Panc1 (cell line): ENCODE results near the gene PLN. TPM values are rescaled to one million over a fixed set of nuclear protein-coding genes. Genes with fewer than 3 reads are reported as not detected.

ENCODE experiments used
- ATAC-seq: fragments of 200-7000 bp; cut with Tn5 transposase; 2 replicates; pipeline ENCODE4 v1.9.1; 2020; ENCODE audit warnings: mild to moderate bottlenecking, moderate library complexity
- BruUV-seq: library from RNA; stranded (reverse); fragments of 400-500 nt; replicated peaks from 2 replicates; lab custom pipeline; 2021; lab: Mats Ljungman, UMichigan
- CTCF ChIA-PET: fragments of 300-600 bp; sonication (Branson Sonifier 250); formaldehyde crosslinking; loops from one replicate; lab custom pipeline; 2022; ENCODE audit warnings: antibody characterized with exemption; lab: Charles Lee
- POLR2A ChIA-PET: fragments of 300-600 bp; sonication (Branson Sonifier 250); formaldehyde crosslinking; loops from one replicate; lab custom pipeline; 2022; ENCODE audit warnings: antibody characterized with exemption; lab: Charles Lee
- DNase-seq: peaks from one replicate; pipeline ENCODE4 v3.0.0-alpha.2; 2010; ENCODE audit warnings: low read depth, low spot score
- H3K27ac ChIP-seq: 2 replicates; pipeline ENCODE4 v1.5.1; 2011; ENCODE audit warnings: mild to moderate bottlenecking, low read length, inconsistent platforms
- H3K27me3 ChIP-seq: fragments of 200-500 bp; sonication (Bioruptor generic); 2 replicates; pipeline ENCODE4 v1.6.0; 2014; ENCODE audit warnings: low read length, inconsistent platforms; ENCODE audit not compliant: control insufficient read depth, insufficient read depth
- H3K36me3 ChIP-seq: fragments of 200-500 bp; sonication (Bioruptor generic); 2 replicates; pipeline ENCODE4 v1.5.1; 2014; ENCODE audit warnings: inconsistent platforms, mild to moderate bottlenecking, low read length, moderate library complexity; ENCODE audit not compliant: control insufficient read depth, insufficient read depth
- H3K4me1 ChIP-seq: 2 replicates; pipeline ENCODE4 v1.5.1; 2011; ENCODE audit warnings: inconsistent platforms, mild to moderate bottlenecking, low read length, moderate library complexity; ENCODE audit not compliant: control insufficient read depth, insufficient read depth
- H3K4me3 ChIP-seq, 2 experiments: 2 replicates each; pipeline ENCODE4 v1.5.1; 2011 to 2012; ENCODE audit warnings: low read depth in 2 of 2, low read length in 2 of 2, mild to moderate bottlenecking in 2 of 2, inconsistent platforms in 1 of 2, moderate library complexity in 1 of 2
- H3K9me3 ChIP-seq: fragments of 200-500 bp; sonication (Bioruptor generic); 2 replicates; pipeline ENCODE4 v1.5.1; 2014; ENCODE audit warnings: low read depth, mild to moderate bottlenecking, inconsistent platforms, low read length, moderate library complexity; ENCODE audit not compliant: control insufficient read depth, insufficient read depth
- CTCF ChIP-seq: fragments of 450-650 bp; IDR thresholded peaks from 2 replicates; pipeline ENCODE4 v1.5.1; 2017; ENCODE audit warnings: mild to moderate bottlenecking
- POLR2AphosphoS5 ChIP-seq: IDR thresholded peaks from 2 replicates; pipeline ENCODE4 v1.6.1; 2012; ENCODE audit warnings: mild to moderate bottlenecking, low read depth, low read length, moderate library complexity
- REST ChIP-seq, 2 experiments: IDR thresholded peaks; 2 replicates each; pipeline ENCODE4 v1.6.1; 2011 to 2012; ENCODE audit warnings: low read depth in 2 of 2, control low read depth in 1 of 2, low read length in 1 of 2, mild to moderate bottlenecking in 1 of 2, moderate library complexity in 1 of 2; ENCODE audit not compliant: insufficient read depth in 1 of 2
- SIN3A ChIP-seq: IDR thresholded peaks from 2 replicates; pipeline ENCODE4 v1.6.1; 2012; ENCODE audit warnings: low read depth, mild to moderate bottlenecking, low read length, moderate library complexity, borderline replicate concordance; ENCODE audit not compliant: insufficient read depth
- TCF7L2 ChIP-seq: IDR thresholded peaks from 2 replicates; pipeline ENCODE4 v1.6.1; 2011; ENCODE audit warnings: mild to moderate bottlenecking, low read depth, low read length, inconsistent platforms
- in situ Hi-C: cut with HindIII; loops from 2 replicates; pipeline ENCODE4 v1.10.0; 2016; ENCODE audit warnings: low sequenced_read_pairs, low pct_unique_long_range_greater_than_20kb
- intact Hi-C: fragments of 100-400 bp; cut with micrococcal nuclease; formaldehyde crosslinking; loops from one replicate; pipeline ENCODE4 v1.10.0; 2022; ENCODE audit not compliant: unreplicated experiment
- total RNA-seq: library from RNA; stranded (reverse); gene quantifications from one replicate; pipeline ENCODE4 v1.2.1, GENCODE V29; 2021; ENCODE audit not compliant: unreplicated experiment

PLN gene
- total RNA-seq, 1 experiment from 2014 or later = not detected

DNA sequence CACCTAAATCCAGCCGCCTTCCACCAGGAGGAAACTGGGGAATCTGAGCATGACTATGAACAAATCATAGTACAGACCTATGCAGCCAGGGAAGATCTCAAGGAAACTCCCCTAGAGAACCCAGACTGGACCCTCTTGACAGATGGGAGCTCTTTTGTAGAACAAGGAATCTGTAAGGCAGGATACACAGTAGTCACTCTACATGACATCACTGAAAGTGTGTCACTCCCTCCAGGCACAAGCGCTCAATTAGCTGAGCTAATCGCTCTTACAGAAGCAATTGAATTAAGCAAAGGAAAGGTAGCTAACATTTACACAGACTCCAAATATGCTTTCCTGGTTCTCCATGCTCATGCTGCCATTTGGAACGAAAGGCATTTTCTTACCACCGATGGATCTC lies 36.8 kb downstream of the PLN start:
- Histone ChIP-seq H3K4me3 (no peak overlapping the region), H3K9me3 (0 out of 2 replicates have a peak, but pooled peaks cover 3% of the 10 kb centered on the region), H3K27ac (no peak overlapping the region), H3K27me3 (no peaks in the 10 kb centered on the region), H3K36me3 (no peaks in the 10 kb centered on the region), H3K4me1 (no peaks in the 10 kb centered on the region)
- intact Hi-C loops (no loop called here), in situ Hi-C loops (no loop called here)
- TF ChIP-seq CTCF (no peak), TCF7L2 (no peak), SIN3A (no peak), POLR2AphosphoS5 (no peak), REST (IDR thresholded peaks at IDR 0.05; ENCODE audit: insufficient read depth in 1 of 2, low read depth in 2 of 2, low read length in 1 of 2) (no peak)
- ATAC-seq (no peak), DNase-seq (no peak)
- CTCF ChIA-PET = interaction anchor here (0.6 kb wide), 1 partner anchor 305 kb away, joined by 3 read pairs; no protein-coding TSS in a partner anchor
- POLR2A ChIA-PET = no interaction called here
- no TSS peak for BruUV-seq

- in situ Hi-C loops (no loop called here), intact Hi-C loops (no loop called here)
- H3K36me3 ChIP-seq = no peaks in the 10 kb centered on the region
- no peak overlapping the region for H3K27ac ChIP-seq
- H3K27me3 ChIP-seq = no peaks in the 10 kb centered on the region
- no peak for TF ChIP-seq SIN3A
- TF ChIP-seq REST (IDR thresholded peaks at IDR 0.05; ENCODE audit: insufficient read depth in 1 of 2, low read depth in 2 of 2, low read length in 1 of 2) = no peak
- TF ChIP-seq CTCF = no peak
- no peak for TF ChIP-seq TCF7L2
- no peak for TF ChIP-seq POLR2AphosphoS5
- ATAC-seq (no peak), DNase-seq (no peak)
- no peak overlapping the region for H3K4me3 ChIP-seq
- CTCF ChIA-PET = no interaction called here
- POLR2A ChIA-PET = no interaction called here
- H3K9me3 ChIP-seq = no peaks in the 10 kb centered on the region
- no TSS peak for BruUV-seq
- no peaks in the 10 kb centered on the region; the same call in 1 of the 2 replicates for H3K4me1 ChIP-seq
These were observed 38.8 kb downstream of the PLN start for GRCh38 chr6:118586746-118587485.
